Stimulated activated CD8-positive, alpha-beta memory T cell treated with anti-CD3 and anti-CD28 coated beads, Interleukin-15, amount 100 ng/mL, for 1 hour (primary cell): ENCODE data around the gene PDE7B.

ENCODE experiments used
- DNase-seq: peaks from one replicate; pipeline ENCODE4 v3.0.0-alpha.2; 2020; ENCODE audit warnings: low read depth

Gene PDE7B

DNA sequence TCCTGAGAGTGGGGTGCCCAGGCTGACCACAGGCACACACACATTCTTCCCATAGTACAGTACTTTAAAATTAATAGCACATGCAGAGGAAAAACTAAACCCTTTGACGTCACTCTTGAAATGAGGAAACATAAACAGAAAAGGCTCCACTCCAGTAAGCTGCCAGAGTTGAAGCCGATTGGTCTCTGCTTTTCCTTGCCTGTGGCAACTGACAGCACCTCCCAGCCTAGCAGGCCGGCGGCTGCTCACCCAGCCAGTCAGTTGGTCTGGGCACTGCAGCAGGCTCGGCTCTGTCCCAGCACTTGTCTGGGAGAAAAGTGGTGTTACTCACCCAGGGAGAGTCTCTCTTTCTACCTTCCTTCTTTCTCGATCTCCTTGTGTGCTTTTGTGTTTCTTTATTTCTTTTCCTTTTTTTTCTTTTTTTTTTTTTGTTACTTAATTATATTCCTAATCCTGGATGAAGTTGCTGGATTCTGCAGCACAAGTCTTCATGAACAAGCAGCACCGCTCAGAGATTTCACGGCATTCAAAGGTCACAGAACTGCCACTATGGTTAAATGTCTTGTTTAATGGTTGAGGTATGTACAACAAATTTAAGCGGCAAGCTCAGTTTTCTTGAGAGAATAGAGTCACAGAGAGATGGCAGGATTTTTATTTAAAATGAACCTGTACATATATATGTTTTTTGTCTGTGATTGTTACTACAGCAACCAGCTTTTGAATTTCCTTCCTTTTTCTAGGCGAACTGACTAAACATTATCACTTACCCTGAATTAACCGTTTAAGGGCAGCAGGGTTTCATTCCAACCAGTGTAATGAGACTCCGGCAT, at the start of gene PDE7B:
TSS of gene PDE7B (plus strand) at position 260 of the 830 bp plus-strand sequence.
- no peak for DNase-seq

DNA sequence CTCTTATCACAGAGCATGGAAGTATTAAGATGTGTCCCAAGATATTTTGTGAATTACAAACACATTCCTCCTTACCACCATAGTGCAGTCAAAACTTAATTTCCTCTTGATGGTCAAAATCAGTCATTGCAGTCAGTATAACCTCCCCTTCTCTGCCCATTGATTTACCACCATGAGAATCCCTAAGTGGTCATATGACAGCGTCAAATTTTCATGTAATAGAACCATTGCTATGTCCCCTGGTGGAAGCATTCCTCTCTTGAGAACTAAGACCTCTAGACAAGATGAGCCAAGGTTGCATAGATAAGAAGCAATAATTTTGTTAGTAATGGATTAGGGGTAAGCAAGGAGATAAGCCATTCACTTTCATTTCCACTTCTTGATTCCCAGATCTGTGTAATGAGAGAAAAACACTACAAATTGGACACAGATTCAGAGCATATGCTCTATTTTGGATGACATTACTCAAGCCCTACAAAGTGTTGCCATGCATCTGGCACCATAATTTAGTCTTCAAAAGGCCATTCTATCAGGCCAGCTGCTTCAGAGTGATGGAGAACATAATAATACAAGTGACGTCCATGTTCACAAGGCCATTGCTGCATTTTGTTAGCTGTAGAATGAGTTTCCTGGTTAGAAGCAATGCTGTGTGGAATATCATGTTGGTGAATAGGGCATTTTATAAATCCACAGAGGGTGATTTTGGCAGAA, 49.6 kb upstream of the PDE7B start:
- DNase-seq, result no peak

DNA sequence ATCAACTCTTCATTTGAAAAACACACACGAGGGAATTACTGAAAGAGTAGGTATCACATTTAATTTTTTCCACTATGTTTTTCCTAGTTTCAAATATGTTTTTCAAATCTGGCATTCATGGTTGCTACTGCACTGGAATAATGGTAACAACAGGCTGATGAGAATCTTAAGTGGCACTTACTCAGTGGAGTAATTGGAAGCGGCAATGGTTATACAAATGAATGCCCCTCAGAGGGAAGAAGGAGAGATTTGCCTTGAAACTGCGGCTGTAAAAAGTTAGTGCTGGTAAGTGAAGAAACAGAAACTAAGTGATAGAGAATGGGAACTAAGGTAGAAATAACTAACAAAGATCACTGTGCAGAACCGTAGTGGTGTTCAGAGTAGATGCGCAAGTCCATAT, 41.0 kb upstream of the PDE7B start:
- no peak for DNase-seq

DNA sequence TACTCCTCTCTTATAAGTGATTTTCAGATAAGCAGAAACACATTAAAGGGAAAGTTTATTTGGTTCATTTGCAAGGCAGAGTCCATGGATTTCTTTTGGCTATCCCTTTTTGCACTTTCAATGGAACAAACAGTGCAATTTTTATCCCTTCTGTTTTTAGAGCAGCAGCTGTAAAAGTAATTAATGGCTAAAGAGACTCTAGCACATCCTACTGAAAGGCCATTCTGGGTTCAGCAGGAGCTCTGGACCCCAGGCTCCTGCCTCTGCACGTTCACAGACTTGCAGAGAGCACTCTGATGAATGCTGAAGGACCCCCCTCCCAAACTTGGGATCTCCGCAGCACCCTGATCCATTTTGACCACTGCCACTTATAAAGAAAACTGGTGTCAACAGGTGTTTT, 40.3 kb upstream of the PDE7B start:
- DNase-seq, result no peak

DNA sequence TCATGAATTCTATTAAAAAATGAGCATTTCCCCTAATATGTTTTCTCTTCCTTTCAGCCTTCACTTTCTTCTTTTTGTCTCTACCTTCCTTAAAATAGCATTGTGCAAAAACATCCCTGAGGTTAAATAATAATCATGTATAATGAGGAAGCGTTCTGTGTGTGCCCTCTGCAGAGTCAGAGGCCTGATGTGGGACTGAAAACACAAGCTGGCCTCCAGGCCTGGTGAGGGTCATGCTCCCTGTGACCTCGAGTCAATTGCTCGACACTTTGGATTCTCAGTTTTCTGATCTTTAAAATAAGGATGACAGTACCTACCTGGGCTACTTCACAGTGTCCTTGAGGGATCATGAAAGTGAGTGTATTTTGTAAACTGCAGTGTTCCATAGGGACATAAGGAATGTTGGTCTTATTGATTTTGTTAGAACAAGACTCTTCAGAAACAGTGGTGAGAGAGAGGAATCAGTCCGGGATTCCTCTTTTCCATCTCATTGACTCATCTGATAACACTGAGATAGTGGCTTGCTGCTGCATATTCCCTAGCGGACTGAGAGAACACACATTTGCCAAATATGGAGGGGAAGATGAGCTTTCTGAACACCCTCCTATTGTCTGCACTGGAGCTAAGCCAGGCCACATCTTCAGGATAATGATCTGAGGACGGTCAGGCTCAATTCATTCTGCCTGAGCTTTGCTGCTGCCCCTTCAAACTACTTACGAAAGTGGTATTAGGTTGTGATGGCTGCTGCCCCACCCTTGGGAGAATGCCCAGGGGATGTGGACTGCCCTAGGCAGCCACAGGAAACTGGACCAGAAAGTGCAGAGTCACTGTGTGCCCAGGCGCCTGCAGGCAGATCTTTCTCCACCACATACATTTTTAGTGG, 39.6 kb upstream of the PDE7B start:
- DNase-seq, result no peak

DNA sequence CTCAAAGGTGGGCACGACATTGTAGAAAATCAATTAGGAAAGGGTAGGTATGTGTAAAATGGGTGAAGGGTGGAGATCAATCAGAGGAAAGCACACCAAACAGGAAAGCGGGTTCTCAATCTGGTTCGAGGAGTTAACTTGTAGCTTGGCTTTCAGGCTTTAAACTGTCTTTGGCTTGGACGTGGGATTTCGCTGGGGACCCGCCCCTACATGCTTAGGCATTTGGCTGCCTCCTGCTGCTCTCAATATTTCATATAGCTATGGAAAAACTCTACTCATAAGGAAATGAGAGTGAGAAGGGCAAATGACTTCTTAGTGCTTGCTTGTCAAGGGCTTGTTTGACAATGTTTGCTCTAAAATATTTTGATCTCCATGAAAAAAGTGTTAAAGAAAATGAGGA, 38.1 kb upstream of the PDE7B start:
- DNase-seq, result no peak

DNA sequence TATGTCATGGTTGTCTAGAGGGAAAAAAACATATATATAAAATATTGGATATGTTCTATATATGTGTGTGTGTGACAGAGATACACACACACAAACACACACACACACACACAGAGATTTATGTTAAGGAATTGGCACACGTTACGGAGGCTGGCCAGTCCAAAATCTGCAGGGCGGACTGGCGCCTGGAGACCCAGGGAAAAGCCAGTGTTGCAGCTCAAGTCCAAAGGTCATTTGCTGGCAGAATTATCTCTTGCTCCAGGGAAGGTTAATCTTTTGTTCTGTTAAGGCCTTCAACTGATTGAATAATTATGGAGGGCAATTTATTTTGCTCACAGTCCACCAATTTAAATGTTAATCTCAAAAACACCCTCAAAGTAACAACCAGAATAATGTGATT, 37.5 kb upstream of the PDE7B start:
- no peak for DNase-seq

DNA sequence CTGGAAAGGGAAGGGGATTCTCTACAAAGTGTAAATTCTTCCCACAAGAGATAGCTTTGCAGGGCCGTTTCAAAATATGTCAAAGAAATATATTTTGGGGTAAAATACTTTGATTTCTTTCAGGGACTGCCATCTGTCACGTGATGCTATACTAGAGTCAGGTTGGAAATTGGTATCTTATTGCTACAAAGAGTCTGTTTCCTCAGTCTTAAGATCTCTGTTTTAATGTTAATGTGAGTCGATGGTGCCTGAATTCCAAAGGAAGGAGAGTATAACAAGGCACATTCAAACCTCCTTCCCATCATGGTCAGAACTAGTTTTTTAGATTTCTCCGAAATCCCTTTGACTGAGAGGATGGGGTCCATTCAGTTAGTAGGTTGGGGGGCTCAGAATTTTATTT, 36.3 kb upstream of the PDE7B start:
- DNase-seq, result no peak

DNA sequence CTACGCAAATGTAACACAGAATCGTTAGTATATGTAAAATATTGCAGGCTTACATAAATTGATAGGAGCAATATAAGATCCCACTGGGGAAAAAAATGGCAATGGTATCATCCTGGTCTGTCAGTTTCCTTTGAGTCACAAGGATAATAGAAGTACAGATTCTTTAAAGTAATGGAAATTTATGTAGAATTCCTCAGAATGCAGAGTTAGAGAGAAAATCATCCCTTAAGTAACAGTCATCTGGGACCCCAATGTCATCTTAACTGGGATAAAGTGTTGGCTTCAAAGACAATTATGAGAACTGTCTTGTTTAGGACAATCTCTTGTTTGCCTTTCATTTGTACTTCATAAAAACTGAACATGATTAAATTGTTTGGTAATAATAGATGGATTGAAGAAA, 34.5 kb upstream of the PDE7B start:
- no peak for DNase-seq

DNA sequence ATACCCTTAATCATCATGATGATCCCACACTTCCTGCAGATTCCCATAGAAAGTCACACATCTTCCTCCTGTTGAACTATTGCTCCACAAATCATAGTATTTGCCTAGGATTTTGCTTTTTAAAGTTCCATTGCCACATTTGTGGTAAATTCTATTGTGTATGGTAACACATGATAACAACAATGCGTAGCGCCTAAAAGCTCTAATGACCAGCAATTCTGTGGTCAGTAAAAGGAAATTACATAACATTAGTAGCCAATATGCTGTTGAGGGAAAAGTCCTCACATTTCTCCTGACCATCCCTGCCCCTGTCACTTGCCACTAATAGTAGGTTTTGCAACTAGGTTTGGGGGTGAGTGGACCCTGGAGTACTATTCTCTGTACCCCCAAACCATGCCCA, 31.8 kb upstream of the PDE7B start:
- no peak for DNase-seq

DNA sequence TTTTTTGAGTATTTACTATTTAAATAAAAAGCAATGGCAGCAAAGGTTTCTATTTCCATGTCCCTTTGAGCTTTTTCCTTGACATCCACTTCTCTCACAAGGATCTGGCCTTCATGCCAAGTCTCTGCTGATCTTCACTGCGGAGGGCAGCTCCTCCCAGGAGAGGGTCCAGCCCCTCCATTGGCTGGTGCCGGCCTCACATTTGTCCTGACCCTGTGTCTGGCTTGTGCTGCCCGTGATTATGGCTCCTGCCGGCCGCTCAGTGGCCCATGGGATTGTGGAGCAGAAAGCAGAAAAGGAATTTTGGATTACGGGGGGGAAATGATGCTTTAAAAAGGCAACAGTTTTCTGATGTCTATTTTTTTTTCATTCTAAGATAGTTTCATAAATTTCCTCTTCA, 31.2 kb upstream of the PDE7B start:
- DNase-seq, result no peak

DNA sequence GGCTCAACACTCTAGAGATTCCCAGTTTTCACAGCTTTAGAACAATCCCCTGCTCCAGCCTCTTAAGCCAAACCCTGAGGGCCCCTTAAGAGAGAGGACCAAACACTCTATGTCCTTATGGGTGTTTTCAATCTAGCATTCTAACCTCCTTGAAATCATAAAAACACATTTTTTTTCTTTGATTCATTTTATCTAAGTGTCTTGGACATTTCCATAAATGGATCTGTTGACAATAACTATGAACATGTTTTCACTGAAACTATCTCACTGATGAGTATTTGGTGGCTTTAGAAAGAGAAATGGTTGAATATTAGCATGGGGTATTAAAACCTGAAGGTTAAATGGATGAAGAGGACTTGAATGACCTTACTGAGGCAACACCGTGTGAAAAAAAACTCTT, 27.6 kb upstream of the PDE7B start:
- no peak for DNase-seq

DNA sequence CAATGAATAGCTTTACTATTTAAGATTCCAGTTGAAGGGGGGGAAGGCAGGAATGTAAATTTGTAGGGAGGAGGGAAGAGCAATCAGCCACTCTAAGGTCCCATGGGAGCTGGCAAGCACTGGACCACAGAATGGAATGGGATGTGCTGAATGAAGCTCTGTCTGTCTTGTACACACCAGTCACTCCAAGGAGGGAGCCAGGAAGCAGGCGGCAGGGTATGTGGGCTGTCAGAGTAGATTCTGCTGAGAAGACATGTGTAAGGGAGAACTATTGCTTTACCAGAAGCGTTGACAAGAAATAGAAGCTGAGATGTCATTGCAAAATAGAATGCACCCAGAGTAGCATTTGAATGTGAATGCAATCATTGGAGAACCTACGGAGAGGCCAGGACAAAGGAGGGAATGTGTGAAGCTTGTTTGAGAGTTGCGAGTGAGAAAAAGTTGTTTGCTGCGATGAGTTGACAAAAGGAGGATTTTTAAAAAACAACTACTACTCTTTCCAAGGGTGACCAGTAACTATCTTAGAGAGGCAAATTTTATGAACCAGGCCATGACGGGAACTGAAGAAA, 25.2 kb upstream of the PDE7B start:
- no peak for DNase-seq

DNA sequence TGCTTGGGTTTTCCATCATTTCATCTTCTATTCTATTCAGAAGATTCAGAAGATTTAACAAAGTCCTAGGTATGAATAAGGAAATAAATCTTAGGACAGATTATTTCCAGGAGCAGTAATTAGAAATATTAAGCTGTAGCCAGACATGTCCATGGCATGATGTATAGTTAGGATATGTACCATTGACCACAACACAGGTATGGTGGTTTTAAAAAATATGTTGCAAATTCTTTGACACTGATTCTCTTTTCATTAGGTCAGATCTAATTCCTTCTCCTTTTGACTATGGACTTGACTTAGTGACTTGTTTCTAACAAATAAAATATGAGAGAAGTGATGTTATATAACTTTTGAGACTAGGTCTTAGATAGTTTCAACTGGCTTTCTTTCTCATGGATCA, 23.5 kb upstream of the PDE7B start:
- no peak for DNase-seq

DNA sequence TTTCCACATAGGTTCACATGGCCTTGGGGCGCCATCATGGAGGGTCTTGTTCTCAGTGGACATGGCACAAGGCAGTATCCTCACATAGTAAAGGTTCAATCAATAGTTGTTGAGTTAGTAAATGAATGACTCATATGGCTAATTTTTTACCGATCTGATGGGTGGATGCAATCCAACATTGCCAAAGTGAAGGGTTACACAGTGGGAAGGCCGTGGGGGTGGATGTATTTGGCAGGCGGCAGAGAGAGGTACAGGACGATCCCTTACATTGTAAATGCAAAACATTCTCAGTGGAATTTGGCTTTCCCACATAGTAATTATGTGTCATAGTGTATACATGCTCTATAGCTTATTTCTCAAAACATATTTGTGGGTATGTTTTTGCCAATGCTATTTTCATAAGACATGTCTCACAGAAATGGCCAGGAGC, 21.0 kb upstream of the PDE7B start:
- DNase-seq, result no peak

DNA sequence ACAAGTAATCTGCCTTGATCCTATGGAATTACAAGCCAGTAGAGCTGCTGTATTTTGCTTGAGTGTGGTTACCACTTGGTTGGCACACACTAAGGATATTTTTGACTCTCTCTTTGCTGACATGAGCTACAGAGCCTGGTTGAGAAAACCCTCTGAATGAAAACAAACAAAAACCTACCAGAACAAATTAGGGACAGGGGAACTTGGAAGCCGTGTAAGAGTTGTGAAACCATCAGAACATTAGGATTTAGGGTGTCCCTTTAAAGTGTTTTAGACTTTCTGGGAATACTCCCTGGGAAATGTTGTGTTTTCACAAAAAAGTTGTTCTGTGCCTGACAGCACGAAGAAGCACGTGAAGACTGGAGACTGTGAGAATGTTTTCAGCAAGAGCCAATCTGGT, 20.5 kb upstream of the PDE7B start:
- DNase-seq, result no peak

DNA sequence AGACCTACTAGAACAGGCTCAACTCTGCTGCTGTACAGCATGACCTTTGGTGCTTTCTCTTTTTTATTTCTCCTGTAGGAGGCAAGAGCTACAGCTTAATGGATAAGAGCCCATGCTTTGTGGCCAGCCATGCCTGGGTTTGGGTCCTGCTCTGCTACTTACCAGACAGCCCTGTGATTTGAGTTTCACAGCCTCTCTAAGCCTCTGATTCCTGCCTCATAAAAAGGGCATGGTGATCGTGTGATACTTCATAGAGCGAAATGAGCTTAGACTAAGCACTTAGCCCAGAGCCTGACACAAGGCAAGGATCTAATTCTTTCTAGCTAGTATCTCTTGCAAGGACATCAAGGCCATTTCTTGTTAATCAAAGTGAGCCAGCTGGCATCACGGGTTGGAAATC, 19.3 kb upstream of the PDE7B start:
- DNase-seq, result no peak

DNA sequence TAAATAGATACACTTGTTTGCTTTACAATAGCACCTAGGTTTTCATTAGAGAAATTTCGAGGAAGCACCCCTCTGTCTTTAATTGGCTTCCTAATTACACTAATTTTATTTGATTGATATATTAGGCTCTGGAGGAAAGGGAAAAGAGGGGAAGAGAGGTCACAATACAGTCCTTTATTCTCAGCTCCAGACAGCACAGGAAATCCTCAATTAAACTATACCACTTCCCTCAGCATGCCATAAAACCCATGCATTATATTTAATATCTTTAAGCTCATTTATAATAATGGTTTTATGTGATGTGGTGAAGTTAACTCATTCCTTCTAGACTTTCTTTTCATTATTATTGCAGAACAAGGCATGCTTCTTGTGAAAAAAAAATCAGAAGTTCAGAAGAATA, 17.7 kb upstream of the PDE7B start:
- no peak for DNase-seq

DNA sequence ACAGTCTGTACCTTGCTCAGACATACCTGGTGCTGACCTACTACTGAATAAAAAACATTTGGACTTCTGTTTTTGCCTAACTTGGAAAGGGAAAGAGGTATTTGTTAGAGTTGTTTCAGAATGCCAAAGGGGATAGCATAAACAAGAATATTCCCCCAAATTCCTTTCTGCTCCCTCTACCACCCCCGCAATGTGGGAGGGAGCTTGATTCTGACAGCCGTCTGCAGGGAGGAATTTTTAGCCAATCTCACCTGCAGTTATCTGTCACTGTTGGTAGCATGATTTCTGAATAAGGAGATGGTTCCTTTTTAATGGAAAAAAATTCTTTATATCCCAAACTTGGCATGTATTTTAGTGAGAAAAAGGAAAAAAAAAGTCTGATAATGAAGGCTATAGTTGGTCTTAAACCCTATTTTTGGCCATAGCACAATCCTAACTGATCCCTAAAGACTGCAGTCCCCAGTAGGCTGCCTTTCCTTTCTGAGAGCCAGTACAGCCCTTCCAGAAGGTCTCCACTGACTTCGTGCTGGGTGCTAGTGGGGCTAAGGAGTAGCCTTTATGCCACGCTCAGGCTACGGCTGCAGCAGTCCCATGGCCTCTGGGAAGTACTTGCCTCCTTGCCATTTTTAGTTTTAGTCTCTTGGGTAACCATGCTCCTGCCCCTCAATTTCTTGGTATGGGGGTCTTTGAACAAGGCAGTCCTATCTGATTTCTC, 13.6 kb upstream of the PDE7B start:
- no peak for DNase-seq

DNA sequence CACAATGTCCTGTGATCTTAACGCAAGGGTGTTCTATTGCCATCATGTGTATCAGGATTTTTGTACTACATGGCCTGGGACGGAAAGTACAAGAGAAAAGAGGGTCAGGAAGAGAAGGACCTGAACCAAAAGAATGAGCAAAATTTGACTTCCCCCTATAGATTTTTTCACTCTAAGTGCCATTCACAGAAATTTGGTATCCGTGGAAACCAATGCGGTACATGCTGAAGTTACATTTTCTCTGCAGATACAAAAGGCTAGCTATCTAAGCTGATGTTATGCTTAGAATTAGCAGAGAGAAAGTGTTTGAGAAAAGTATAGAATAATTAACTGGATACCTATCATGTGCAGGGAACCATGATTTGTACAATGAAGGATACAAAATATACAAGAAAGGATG, 12.4 kb upstream of the PDE7B start:
- DNase-seq, result no peak

DNA sequence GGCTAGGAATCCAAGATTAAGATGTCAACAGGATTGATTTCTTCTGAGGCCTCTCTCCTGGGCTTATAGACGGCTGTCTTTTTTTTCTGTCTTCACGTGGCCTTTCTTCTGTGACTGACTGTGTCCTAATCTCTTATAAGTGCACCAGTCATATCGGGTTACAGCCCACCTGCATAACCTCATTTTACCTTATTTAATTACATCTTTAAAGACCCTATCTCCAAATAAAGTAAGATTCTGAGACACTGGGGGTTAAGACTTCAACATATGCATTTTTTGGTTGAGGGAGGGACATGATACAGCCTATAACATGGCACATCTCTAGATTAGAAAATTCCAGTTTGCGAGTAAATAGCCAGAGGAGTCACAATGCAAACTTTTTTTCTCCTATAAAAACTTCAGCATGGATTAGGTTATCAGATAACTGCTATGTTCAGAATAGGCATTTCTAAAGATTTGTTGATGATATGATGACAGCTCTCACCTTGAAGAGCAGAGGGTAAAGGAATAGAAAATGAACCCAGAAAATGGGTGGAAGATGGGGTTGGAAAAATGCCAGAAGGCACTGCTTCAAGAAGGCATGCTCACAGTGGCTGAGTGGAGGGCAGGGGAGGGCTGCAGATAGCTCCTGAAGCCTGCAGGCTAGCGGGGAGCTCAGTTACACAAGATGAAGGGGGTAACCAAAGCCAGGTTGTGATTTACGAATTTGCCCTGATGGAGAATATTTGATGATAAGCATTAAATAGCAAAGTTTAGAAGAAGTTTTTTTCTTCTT, 8.7 kb upstream of the PDE7B start:
- no peak for DNase-seq
